NB4 (cell line): ENCODE data around the gene ARHGAP29.

Experiments used
- DNase-seq: peaks from one replicate; pipeline ENCODE4 v3.0.0; 2010; ENCODE audit warnings: low read depth
- H3K4me3 ChIP-seq: one replicate; pipeline ENCODE4 v1.5.1; 2011; ENCODE audit warnings: mild to moderate bottlenecking, low read depth, low read length, moderate library complexity
- MAX ChIP-seq: IDR thresholded peaks from 2 replicates; pipeline ENCODE4 v1.6.1; 2011; ENCODE audit warnings: low read depth, low read length
- MYC ChIP-seq: IDR thresholded peaks from 2 replicates; pipeline ENCODE4 v1.6.1; 2011; ENCODE audit warnings: low read depth, low read length
- POLR2A ChIP-seq: IDR thresholded peaks from 2 replicates; pipeline ENCODE4 v1.6.1; 2011; ENCODE audit warnings: mild to moderate bottlenecking; ENCODE audit not compliant: insufficient read length; ENCODE audit errors: extremely low read depth
- TF ChIP-seq, protein P1 (sequence below): IDR thresholded peaks from one replicate; pipeline ENCODE4 v1.5.1; 2012; ENCODE audit warnings: low read depth, low read length

The ARHGAP29 gene

GRCh38 chr1:94250341-94250740 is 13.0 kb upstream of the ARHGAP29 start:
- no peak for DNase-seq
- H3K4me3 ChIP-seq = no peak overlapping the region
- no peak for TF ChIP-seq MYC

DNA sequence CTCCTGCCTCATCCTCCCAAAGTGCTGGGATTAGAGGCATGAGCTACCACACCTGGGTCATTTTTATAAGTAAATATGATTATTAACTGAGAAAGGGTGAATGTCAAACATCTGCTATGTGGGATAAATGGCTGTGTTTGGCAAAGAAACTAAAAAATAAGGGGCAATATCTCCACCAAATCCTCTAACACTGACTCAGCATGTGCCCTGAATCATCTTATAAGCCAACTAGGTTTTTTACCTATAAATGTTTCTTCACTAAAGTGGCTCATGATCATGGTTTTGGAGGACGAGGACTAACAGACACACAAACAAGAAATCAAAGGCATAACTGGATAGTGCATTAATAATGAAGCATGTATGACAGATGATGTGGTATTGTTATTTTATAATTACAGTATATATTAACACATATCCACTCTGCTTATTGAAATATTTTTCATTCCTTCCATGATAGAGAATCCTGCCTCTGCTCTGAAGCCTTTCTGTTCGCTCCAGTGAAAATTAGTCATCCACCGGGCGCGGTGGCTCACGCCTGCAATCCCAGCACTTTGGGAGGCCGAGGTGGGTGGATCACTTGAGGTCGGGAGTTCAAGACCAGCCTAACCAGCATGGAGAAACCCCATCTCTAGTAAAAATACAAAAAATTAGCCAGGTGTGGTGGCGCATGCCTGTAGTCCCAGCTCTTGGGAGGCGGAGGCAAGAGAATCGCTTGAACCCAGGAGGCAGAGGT is 11.7 kb upstream of the ARHGAP29 start:
- no peak for TF ChIP-seq POLR2A
- TF ChIP-seq MYC = no peak
- TF ChIP-seq, protein P1, sequence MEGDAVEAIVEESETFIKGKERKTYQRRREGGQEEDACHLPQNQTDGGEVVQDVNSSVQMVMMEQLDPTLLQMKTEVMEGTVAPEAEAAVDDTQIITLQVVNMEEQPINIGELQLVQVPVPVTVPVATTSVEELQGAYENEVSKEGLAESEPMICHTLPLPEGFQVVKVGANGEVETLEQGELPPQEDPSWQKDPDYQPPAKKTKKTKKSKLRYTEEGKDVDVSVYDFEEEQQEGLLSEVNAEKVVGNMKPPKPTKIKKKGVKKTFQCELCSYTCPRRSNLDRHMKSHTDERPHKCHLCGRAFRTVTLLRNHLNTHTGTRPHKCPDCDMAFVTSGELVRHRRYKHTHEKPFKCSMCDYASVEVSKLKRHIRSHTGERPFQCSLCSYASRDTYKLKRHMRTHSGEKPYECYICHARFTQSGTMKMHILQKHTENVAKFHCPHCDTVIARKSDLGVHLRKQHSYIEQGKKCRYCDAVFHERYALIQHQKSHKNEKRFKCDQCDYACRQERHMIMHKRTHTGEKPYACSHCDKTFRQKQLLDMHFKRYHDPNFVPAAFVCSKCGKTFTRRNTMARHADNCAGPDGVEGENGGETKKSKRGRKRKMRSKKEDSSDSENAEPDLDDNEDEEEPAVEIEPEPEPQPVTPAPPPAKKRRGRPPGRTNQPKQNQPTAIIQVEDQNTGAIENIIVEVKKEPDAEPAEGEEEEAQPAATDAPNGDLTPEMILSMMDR = no peak
- no peak for TF ChIP-seq MAX
- no peak overlapping the region for H3K4me3 ChIP-seq
- no peak for DNase-seq

DNA sequence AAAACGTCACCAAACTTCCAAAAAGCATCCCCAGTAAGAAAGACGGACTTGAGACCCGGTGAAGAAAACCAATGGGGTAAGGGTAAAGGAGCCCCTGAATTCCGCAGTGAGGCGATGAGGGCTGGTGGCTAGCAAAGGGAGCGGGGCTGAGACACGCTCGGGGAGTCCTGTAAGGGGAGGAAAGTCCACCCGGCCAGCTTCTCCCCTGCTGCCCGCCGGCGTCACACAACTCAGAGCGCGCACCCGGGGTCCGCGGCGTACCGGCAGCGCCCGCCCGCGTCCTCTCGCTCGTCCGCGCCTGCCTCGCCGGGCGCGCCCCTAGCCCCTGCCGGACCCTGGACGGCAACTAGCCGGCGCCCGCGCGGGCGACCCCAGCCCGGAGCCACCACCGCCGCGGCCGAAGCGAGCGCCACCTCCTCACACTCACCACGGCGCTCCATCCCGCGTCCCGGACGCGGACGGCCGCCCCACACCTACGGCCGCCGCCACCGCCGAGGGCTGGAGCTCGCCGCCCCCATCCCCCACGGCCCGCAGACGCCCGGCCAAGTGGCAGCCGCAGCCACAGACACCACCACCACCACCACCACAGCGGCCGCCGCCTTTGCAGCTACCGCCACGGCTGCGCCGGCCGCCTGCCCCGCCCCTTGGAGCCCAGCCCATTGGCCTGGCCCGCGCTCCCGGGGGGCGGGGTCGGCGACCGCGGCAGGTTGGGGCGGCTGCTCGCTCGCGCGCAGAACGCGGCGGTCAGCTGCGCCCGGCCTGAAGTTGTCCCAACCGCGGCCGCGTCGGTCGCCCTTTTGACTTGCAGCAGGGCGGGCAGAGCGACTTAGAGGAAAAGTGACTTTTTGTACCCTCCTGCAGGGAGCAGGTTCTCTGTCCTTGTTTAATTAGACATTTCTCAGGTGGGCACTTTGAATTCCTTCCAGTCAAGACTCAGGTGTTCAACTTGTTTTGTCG is 10.0 kb upstream of the ARHGAP29 start:
- H3K4me3 ChIP-seq = no peak overlapping the region
- TF ChIP-seq POLR2A (no peak), MAX (no peak), MYC (no peak)
- TF ChIP-seq, protein P1 = no peak
- DNase-seq = peak; percentile 56

DNA sequence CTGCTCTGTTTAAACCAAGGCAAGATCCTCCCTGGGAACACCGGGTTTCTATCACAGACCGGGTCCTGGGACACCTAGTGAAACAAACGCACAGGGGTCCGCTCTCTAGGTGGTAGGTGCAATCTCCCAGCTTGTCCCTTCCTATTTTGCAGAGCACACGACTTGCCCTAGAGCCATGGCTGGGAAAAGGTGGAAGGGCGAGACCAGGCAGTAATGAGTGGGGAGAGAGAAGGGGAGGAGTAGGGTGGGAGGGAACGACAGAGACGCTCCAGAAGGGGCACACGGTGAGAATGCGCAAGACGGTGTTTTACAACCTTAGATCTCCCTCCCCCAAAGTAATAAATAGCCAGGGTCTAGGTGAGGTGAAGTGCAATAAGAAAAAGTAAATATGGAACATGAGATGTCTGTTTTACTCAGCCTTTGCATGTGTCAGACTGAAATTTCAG is 9.3 kb upstream of the ARHGAP29 start:
- TF ChIP-seq MYC = no peak
- TF ChIP-seq, protein P1 = no peak
- no peak for TF ChIP-seq POLR2A
- TF ChIP-seq MAX = no peak
- DNase-seq = no peak
- H3K4me3 ChIP-seq = no peak overlapping the region

GRCh38 chr1:94245747-94246438 is 8.5 kb upstream of the ARHGAP29 start:
- H3K4me3 ChIP-seq = no peak overlapping the region
- no peak for TF ChIP-seq MAX
- no peak for TF ChIP-seq POLR2A
- DNase-seq = no peak

DNA sequence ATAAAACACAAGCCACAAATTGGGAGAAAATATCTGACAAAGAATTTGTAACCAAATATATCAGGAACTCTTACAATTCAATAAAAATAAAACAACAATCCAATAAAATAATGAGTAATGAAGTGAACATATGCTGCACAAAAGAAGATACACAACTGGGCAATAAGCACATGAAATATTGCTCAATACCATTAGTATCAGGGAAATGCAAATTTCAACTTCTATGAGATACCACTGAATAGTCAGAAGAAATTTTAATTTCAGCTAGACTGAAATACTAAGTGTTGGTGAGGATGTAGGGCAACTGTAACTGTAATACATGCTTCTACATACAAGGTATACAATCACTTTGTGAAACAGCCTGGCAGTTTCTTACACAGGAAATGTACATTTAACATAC is 7.4 kb upstream of the ARHGAP29 start:
- no peak overlapping the region for H3K4me3 ChIP-seq
- no peak for DNase-seq
- TF ChIP-seq MYC (no peak), MAX (no peak), POLR2A (no peak)
- TF ChIP-seq, protein P1 = no peak
